CD4-positive, alpha-beta T cell treated with Interleukin-2 at 100 ng/mL for 4 hours (primary cell): ENCODE results near the gene PAN2.

ENCODE experiments used
- DNase-seq: peaks from one replicate; pipeline ENCODE4 v3.0.0-alpha.2; 2020; ENCODE audit warnings: low spot score

Gene PAN2

GRCh38 chr12:56266693-56267442, 66.9 kb downstream of the PAN2 start, which contains the start of gene COQ10A:
TSS of gene COQ10A (plus strand) at chr12:56266942. CDS start at chr12:56267119, 177 bp downstream.
- DNase-seq: peak; percentile 89
